Endothelial cell of umbilical vein (primary cell): ENCODE data around the gene AMH. TPM values are rescaled to one million over a fixed set of nuclear protein-coding genes. Genes with fewer than 3 reads are reported as not detected.

Experiments used
- BruUV-seq: library from RNA; stranded (reverse); fragments of 400-500 nt; replicated peaks from 2 replicates; lab custom pipeline; 2021; lab: Mats Ljungman, UMichigan
- CTCF ChIA-PET: fragments of 300-600, 350-600 bp; sonication (Branson Sonifier 250); formaldehyde crosslinking; loops from one replicate; lab custom pipeline; 2021; ENCODE audit warnings: antibody characterized with exemption, inconsistent platforms; lab: Charles Lee
- POLR2A ChIA-PET: fragments of 300-600, 350-600 bp; sonication (Branson Sonifier 250); formaldehyde crosslinking; loops from one replicate; lab custom pipeline; 2021; ENCODE audit warnings: antibody characterized with exemption, inconsistent platforms; lab: Charles Lee
- DNase-seq: peaks from one replicate; pipeline ENCODE4 v3.0.0-alpha.2; 2011; ENCODE audit warnings: low read depth, low spot score
- FAIRE-seq: peaks from 2 replicates; lab custom pipeline; 2011; peaks lifted over from hg19 to GRCh38; lab: Jason Lieb, UNC
- H2AFZ ChIP-seq: 2 replicates; pipeline ENCODE4 v1.6.0; 2012; ENCODE audit warnings: low read depth, low read length, control low read depth, inconsistent platforms
- H3K27ac ChIP-seq: 2 replicates; pipeline ENCODE4 v1.5.1; 2011; ENCODE audit warnings: low read depth, mild to moderate bottlenecking, control low read depth, low read length, moderate library complexity; ENCODE audit not compliant: insufficient read depth
- H3K27me3 ChIP-seq, 2 experiments: 2 replicates each; pipeline versions ENCODE4 v1.6.0 to v1.6.1; 2011; ENCODE audit warnings: low read length in 2 of 2, mixed read lengths in 1 of 2; ENCODE audit not compliant: control insufficient read depth in 2 of 2, insufficient read depth in 2 of 2
- H3K36me3 ChIP-seq, 2 experiments: 2 replicates in 1 of 2; 3 replicates in 1 of 2; pipeline ENCODE4 v1.5.1; 2011; ENCODE audit warnings: low read length in 2 of 2, mild to moderate bottlenecking in 1 of 2, moderate library complexity in 1 of 2; ENCODE audit not compliant: control insufficient read depth in 2 of 2, insufficient read depth in 2 of 2; ENCODE audit errors: extremely low read depth in 1 of 2
- H3K4me1 ChIP-seq: 3 replicates; pipeline ENCODE4 v1.5.1; 2011; ENCODE audit warnings: mild to moderate bottlenecking, low read length; ENCODE audit not compliant: control insufficient read depth, insufficient read depth; ENCODE audit errors: extremely low read depth
- H3K4me2 ChIP-seq: 2 replicates; pipeline ENCODE4 v1.6.1; 2011; ENCODE audit warnings: low read length, control low read depth, mixed read lengths; ENCODE audit not compliant: insufficient read depth
- H3K4me3 ChIP-seq, 3 experiments: fragments of 200-600 bp in 1 of 3; sonication (generic), shearing (Covaris generic) in 1 of 3; replicated peaks in 1 of 3; 2 replicates each; pipeline ENCODE4 v1.5.1; 2011 to 2016; ENCODE audit warnings: control low read depth in 3 of 3, low read length in 3 of 3, mild to moderate bottlenecking in 2 of 3, inconsistent platforms in 1 of 3, low read depth in 1 of 3, moderate library complexity in 1 of 3; ENCODE audit not compliant: insufficient read depth in 1 of 3
- H3K79me2 ChIP-seq: 2 replicates; pipeline ENCODE4 v1.6.0; 2012; ENCODE audit warnings: low read length, inconsistent platforms; ENCODE audit not compliant: control insufficient read depth, insufficient read depth
- H3K9ac ChIP-seq: replicated peaks from 2 replicates; pipeline ENCODE3; 2011; ENCODE audit warnings: low read length, control low read depth; ENCODE audit not compliant: insufficient read depth; ENCODE audit errors: extremely low read depth
- H3K9me1 ChIP-seq: replicated peaks from 3 replicates; pipeline ENCODE4 v1.6.0; 2011; ENCODE audit warnings: mild to moderate bottlenecking, low read length; ENCODE audit not compliant: control insufficient read depth, insufficient read depth; ENCODE audit errors: extremely low read depth
- H3K9me3 ChIP-seq: replicated peaks from 2 replicates; pipeline ENCODE4 v1.5.1; 2012; ENCODE audit warnings: low read length, inconsistent platforms; ENCODE audit not compliant: control insufficient read depth, insufficient read depth
- H4K20me1 ChIP-seq: replicated peaks from 2 replicates; pipeline ENCODE3; 2011; ENCODE audit warnings: mild to moderate bottlenecking, low read length; ENCODE audit not compliant: control insufficient read depth, insufficient read depth; ENCODE audit errors: extremely low read depth
- CTCF ChIP-seq, 2 donors: IDR thresholded peaks; 1 replicate in 1 of 2; 2 replicates in 1 of 2; pipeline ENCODE4 v1.5.1; 2011; ENCODE audit warnings: low read length in 2 of 2, mild to moderate bottlenecking in 2 of 2, moderate library complexity in 2 of 2, control low read depth in 1 of 2, inconsistent platforms in 1 of 2, low read depth in 1 of 2; ENCODE audit not compliant: insufficient read depth in 1 of 2; ENCODE audit errors: extremely low read depth in 1 of 2
- EZH2 ChIP-seq: IDR thresholded peaks from 2 replicates; pipeline ENCODE4 v1.6.1; 2012; ENCODE audit warnings: borderline replicate concordance, low read depth, mild to moderate bottlenecking, moderate library complexity, low read length, inconsistent platforms; ENCODE audit not compliant: severe bottlenecking
- FOS ChIP-seq: IDR thresholded peaks from 2 replicates; pipeline ENCODE4 v1.6.1; 2011; ENCODE audit warnings: mild to moderate bottlenecking, low read length, moderate library complexity, borderline replicate concordance; ENCODE audit not compliant: insufficient read depth
- GATA2 ChIP-seq: IDR thresholded peaks from 2 replicates; pipeline ENCODE4 v1.7.0; 2011; ENCODE audit warnings: low read depth, mild to moderate bottlenecking, moderate library complexity, mixed read lengths, low read length; ENCODE audit not compliant: insufficient read length, insufficient read depth
- JUN ChIP-seq: IDR thresholded peaks from 2 replicates; pipeline ENCODE4 v1.6.1; 2011; ENCODE audit warnings: borderline replicate concordance, low read depth; ENCODE audit not compliant: insufficient read length, insufficient read depth
- MAX ChIP-seq: IDR thresholded peaks from 2 replicates; pipeline ENCODE4 v1.6.1; 2011; ENCODE audit not compliant: insufficient read depth, insufficient read length
- MYC ChIP-seq: IDR thresholded peaks from one replicate; pipeline ENCODE4 v1.6.1; 2011; ENCODE audit warnings: mild to moderate bottlenecking, low read depth, low read length
- POLR2A ChIP-seq: IDR thresholded peaks from 2 replicates; pipeline ENCODE4 v1.6.1; 2012; ENCODE audit warnings: low read depth, mild to moderate bottlenecking, control low read depth, low read length
- POLR2AphosphoS5 ChIP-seq: IDR thresholded peaks from 2 replicates; pipeline ENCODE4 v1.6.1; 2012; ENCODE audit warnings: low read depth, mild to moderate bottlenecking, control low read depth, low read length, moderate library complexity; ENCODE audit not compliant: insufficient read depth
- dilution Hi-C: fragments of 300-500 bp; cut with MboI; formaldehyde crosslinking; loops from one replicate; pipeline ENCODE4 v1.15.0; 2019; ENCODE audit warnings: low sequenced_read_pairs; ENCODE audit not compliant: extremely low pct_ligation_motif_present
- intact Hi-C: fragments of 100-400 bp; cut with micrococcal nuclease; formaldehyde crosslinking; loops from one replicate; pipeline ENCODE4 v1.10.0; 2022
- polyA plus RNA-seq, 4 experiments: library from polyadenylated mRNA; depleted of rRNA in 3 of 4; stranded (reverse) in 3 of 4; unstranded in 1 of 4; fragments of >200 nt; gene quantifications; 2 replicates each; pipeline versions ENCODE4 v1.2.1 to v1.2.3, GENCODE V29; 2011 to 2012; ENCODE audit warnings: missing spikeins in 1 of 4
- total RNA-seq: library from RNA; stranded (reverse); gene quantifications from 2 replicates; pipeline ENCODE4 v1.2.3, GENCODE V29; 2021

Gene AMH
- total and polyA plus RNA-seq, 2 donors (not counting 3 experiments of a cell fraction or from before 2014, with no cell fraction given): 3.3 to 9.6 TPM

GRCh38 chr19:2223959-2224358, 25.2 kb upstream of the AMH start:
- ChIA-PET CTCF (interaction anchor here (1.1 kb wide), 1 partner anchor 66 kb away, joined by 3 read pairs; no protein-coding TSS in a partner anchor), POLR2A (no interaction called here)
- no peak overlapping the region for H3K4me2 ChIP-seq
- H3K79me2 ChIP-seq: no peaks in the 10 kb centered on the region
- intact Hi-C loops (no loop called here), dilution Hi-C loops (no loop called here)
- no peaks in the 10 kb centered on the region for H3K9me1 ChIP-seq
- no peak overlapping the region for H3K9ac ChIP-seq
- no peaks in the 10 kb centered on the region for H4K20me1 ChIP-seq
- no peaks in the 10 kb centered on the region for H3K9me3 ChIP-seq
- no peaks in the 10 kb centered on the region for H3K27me3 ChIP-seq
- no peak overlapping the region for H3K4me3 ChIP-seq
- TF ChIP-seq EZH2: no peak
- TF ChIP-seq JUN: no peak
- no peak for TF ChIP-seq GATA2
- TF ChIP-seq POLR2A: no peak
- no peak for TF ChIP-seq FOS
- no peak for TF ChIP-seq MYC
- no peak for TF ChIP-seq POLR2AphosphoS5
- TF ChIP-seq CTCF (IDR thresholded peaks at IDR 0.05; ENCODE audit: extremely low read depth in 1 of 2, insufficient read depth in 1 of 2, low read depth in 1 of 2, low read length in 2 of 2): no peak
- TF ChIP-seq MAX: no peak
- peaks cover 2 to 22% of the 10 kb centered on the region in 2 experiments for H3K36me3 ChIP-seq
- no peaks in the 10 kb centered on the region for H3K4me1 ChIP-seq
- DNase-seq (no peak), FAIRE-seq (no peak)
- no TSS peak for BruUV-seq
- no peak overlapping the region for H2AFZ ChIP-seq
- H3K27ac ChIP-seq: no peak overlapping the region
